IPS DF 19.7 (cell line): ENCODE data around the gene ZBTB48.
A peak's percentile ranks its signal among the peaks of the same experiment; 100 is the strongest.

Source experiments
- DNase-seq: peaks from one replicate; pipeline ENCODE4 v3.0.0-alpha.2; 2013; ENCODE audit warnings: low read depth, low spot score

ZBTB48 gene

DNA sequence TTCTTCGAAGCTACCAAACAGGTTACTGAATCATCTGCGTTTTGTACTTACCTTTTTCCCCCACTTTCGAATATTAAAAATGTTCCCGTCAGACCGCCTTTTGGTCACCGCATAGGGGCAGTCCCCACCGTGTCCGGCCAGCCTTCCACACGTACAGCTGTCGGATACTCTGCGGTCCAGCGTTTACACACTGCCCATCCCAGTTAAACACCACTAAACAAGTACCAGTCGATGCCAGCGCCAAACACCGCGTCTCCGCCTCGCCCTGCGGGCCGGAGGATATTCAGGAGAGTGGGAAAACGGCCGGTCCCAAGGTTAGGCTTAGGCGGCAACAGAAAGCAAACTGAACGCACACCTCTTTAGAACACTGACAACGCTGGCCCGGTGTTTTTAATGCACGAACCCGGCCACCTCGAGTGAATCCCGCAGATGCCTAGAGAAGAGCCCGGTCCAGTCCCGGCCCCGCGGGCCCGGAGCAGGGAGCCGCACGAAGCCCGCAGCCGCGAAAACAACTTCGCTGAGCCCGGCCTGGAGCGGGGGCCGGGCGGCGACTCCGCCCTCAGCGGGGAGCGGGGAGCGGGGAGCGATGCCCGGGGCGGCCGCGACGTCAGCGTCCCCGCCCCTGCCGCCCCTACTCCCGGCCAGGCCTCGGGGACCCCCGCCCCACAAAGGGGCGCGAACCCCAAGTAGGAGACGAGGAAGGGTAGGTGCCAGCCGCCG, 33.0 kb downstream of the ZBTB48 start:
- no peak for DNase-seq

DNA sequence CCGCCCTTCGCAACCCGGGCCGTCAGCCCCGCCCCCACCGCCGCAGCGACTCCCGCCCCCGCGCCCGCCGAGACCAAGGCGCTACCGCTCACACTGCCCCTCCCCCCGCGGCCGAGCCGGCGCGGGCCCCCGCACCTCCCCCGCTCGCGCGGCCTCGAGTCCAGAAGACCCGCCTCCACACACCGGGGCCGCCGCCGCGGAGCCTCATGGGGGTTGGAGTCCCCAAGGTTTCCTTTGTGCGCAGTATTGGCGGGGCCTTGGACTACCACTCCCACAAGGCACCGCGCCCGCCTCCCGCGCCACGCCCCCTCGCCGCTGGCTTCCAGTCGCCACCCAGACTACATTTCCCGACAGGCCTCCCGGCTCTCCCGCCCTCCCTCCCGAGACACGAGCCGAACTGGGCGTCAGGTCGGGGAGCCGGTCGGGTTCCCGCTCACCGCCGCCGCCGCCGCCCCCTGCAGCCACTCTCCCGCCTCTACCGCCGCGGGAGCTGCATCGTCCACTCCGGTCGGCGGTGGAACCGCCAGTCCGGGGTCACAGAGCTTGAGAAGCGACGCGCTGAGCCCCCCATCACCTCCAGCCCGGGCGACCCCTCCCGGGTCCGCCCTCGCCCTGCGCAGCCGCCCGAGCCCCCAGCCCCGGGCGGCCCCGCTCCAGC, 33.7 kb downstream of the ZBTB48 start, which contains the start of gene PHF13:
TSS of gene PHF13 (plus strand) at position 371 of the 658 bp plus-strand sequence. CDS start 336 bp downstream, outside the sequence.
- DNase-seq: peak; percentile 86

DNA sequence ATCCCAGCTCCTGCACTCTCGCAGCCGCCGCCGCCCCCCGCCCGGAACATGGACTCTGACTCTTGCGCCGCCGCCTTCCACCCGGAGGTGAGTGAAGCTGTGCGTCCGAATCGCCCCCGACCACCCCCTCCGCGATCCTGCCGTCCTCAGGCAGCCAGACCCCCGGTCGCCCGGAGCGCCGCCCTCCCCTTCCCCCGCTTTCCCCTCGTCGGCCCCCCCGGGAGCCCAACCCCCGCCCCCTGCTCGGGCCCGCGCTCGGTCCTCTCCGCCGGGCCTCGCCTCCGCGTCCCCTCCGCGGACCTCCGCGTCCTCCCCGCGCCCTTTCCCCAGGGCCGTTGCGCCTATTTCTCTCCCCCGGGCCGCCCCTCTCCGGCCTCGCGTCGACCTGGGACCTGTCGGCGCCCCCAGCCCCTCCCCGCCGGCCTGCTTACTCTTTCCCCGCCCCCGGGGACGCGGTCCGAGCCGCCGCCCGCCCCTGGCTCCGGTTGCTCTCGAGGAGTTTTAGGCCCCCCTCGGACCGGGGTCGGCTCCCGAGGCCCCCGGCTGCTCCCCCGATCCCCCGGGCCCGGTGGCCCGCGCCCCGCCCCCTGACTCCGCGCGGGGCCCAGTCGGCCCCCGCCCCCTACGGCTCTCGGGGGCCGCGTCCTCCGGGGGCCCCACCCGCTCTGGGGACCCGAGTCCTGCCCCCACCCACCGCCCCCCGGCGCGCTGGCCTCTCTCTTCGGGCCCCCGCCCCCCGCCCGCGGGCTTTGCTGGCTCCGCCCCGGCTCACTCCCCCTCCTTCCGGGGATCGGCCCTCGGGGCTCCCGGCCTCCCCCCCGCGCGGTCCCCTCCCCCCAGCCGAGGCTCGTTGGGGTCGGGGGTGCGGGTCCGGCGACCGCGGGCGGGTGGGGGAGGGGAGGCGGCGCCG, 34.5 kb downstream of the ZBTB48 start:
- DNase-seq: no peak

DNA sequence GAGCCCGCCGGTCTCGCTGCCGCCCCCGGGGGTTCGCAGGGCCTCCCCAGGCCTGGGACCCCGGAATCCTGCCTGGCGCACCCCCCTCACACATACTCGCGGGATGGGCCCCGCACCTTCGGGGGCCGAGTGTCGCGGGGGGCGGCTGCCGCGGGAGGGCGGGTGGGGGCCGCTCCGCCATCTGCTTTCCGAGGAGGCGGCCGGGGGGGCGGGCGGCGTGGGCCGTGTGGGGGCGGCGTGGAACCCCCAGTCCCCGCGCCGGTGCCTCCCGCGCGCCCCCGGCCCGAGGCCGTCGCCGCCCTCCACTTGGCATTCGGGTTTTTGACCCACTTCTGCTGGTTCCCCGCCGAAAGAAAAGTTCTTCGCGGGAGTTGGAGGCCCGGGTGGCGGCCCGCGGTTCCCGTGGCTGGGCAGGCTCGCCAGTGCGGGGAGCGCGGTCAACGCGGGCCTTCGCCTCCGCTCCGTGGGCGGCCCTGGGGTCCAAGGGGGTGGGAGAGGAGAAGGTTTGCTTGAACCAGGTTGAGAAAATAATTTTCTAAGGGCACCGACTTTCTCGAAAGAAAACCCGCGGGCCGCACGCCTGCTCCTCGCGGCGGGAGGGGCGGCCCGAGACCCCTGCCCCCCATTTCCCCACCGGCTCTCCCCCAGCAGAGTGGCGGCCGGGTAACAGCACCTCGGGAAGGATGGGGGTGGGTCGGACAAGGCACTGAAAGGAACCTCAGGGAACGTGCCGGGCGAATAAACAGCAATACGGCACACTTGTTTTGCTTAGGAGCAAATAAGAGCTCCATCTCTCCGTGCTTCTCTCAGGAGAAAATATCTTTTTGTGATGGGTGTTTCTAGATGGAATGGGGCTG, 35.4 kb downstream of the ZBTB48 start:
- no peak for DNase-seq

DNA sequence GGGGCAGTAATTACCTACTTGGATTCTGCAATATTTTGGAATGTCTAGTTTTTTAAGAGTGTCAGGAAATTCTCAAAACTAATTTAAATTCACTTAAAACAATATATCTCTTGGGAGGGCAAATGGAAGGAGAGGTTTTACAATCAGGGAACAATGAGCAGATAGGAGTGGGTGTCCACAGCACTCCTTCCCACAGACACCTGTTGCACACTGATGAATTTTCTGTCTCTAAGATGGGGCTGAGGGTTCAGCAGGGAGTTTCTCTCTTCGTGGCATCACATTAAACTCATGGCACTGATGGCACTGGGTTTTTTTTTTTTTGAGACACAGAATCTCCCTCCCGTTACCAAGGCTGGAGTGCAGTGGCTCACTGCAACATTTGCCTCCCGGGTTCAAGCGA, 39.3 kb downstream of the ZBTB48 start:
- DNase-seq: no peak

DNA sequence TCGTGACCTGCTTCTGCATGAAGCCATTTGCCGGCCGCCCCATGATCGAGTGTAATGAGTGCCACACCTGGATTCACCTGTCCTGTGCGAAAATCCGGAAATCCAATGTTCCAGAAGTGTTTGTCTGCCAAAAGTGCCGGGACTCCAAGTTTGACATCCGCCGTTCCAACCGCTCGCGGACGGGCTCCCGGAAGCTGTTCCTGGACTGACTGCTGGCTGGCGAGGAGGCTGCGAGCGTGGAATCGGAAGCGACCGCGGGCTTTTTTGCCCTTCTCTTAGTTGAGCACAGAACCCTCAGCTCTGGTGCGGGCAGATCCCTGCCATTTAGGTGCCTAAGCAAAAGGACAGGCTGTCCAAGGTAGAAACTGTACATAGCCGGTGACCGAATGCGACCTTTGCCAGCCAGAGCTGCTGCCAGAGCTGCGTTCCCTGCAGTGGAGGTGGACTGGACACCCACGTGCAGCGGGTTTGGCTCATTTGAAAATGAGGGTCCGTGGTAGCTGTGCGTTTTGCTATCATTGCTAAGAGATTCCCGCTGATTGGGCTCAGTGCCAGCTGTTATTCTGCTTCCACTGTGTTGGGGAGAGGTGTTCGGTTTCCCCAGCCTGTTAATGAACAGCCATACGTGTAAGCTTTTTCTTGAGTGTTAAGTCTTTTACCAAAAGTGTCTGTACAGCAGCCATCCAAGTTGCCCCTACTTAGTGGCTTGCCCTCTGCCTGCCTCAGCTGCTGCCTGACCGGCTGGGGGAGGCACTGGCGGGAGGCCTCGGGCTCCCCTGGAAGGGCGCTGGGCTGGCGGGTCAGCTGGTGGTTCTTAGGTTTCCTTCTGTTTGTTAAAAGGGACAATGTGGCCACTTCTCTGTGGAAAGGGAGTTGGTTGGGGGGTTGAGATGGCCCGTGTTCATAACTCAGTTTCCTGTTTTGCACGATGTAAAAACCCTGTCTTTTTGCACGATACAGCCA, 41.9 kb downstream of the ZBTB48 start:
- no peak for DNase-seq

DNA sequence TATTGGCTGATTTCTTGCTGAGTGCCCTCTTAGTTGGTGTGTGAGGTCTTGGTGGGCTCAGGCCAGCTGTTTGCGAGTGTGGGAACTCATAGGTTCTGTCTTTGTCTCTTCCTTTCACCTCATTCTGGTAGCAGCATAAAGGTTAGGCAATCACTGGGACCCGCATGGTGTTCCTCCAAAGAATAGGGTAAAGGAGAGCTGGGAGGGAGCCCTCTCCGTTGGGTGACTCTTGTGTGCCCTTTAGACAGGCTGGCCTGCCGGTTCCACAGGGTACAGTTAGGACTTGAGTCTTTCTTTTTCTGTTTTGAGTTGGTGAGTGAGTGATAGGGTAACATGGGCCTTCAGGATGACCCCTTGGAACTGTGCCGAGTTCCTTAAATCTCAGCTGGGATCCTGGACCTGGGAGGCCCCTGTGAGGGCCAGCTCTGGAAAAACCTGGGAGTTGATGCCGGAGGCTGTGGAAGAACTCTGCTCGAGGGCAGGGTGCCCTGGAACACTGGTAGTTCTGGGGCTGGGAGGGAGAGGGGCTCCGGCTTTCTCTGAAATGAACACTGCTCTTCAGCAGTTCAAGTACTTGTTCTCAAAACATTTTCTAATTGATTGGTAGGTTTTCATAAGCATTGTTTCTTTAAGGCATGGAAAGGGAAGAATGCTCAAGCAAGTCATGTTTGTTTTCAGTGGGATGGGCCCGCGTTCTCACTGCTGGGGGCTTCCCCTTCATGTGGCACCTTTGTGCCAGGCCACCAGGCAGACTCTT, 42.8 kb downstream of the ZBTB48 start:
- no peak for DNase-seq

DNA sequence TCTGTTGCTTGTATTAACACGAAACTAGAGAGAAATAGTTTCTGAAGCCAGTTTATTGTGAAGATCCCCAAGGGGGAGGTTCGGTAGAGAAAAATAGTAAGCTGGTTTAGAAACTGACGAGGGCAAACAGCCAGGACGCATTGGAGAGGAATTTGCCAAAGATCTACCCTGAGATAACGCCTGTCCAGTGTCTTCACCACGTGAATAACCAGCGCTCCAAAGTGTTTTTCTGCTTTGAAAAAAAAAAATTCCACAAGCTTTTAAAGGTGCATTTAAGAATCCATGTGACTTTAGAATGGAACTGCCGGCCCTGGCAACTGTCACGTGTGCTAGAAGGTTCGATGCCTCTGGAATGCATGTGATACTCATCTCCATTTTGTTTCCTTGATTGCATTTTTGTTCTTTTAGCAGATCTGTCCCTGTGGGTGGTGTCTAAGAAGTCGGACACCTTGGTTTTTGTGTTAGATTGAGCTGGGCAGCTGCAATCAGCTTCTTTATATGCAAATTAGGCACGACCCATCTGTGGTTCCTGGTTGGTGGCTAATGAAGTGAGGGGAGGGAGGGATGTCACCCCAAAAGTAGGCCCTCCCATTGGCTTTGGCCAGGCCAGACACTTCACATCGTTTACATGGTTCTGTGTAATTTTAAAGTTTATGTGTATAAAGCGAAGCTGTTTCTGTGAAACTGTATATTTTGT, 43.6 kb downstream of the ZBTB48 start:
- DNase-seq: no peak

DNA sequence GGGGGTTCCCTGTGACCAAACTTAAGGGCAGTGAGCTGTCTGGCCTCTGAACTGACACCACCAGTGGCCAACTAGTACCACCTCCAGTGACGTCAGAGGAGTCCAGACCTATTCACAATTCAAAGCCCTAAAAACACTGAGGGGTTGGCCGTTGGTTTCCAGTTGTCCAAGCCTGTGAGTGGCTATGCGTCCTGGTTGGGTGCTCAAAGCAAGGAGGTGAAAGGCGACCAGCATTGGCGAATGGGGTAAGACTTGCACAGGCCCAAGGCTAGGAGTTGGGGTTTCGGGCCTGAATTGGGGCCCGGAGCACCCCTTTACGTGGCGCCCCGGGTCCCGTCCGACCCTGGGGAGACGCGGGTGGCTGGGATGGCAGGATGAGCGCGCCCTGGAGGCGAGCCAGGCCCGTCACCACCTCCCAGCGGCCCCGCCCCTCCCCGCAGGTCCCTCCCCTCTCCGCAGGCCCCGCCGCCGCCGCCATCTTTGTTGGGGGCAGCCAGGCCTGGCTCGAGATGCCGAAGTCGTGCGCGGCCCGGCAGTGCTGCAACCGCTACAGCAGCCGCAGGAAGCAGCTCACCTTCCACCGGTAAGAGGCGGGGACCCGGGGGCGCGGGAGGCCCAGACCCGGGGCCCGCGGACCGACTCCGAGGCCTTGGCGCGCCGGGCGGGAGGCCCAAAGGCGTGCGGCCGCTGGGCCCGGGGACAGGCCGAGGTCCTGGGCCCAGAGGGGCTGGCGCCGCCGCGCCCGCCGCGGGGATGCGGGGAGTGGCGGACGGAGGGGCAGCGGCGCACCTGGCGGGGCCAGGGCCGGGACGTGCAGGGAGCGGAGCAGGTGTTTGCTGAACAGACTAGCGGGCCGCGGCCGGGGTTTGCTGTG, 45.2 kb downstream of the ZBTB48 start, which contains the start of gene THAP3:
TSS of gene THAP3 (plus strand) at position 159 of the 874 bp plus-strand sequence. CDS start at position 510, 351 bp downstream.
- DNase-seq: no peak

DNA sequence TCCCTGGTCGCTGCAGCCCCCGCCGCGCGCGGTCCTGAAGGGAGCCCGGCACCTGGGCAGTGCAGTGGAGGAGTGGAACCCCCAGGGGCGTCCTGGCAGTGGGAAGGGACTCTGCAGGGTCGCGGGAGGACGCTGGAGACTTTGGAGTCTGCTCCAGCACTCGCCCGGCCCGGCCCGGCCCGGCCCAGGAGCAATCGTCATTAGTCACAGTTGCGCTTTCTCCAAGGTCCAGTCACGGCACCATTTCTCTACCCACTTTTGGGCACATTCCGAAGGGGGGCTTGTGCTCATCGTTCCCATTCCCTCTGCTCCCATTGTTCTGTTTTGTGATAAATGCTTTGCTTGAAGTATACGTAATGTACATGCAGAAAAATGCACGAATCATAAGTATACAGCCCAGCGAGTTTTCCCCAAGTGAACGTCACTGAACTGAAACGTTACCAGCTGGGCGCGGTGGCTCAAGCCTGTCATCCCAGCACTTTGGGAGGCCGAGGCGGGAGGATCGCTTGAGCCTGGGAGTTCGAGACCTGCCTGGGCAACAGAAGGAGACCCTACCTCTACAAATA, 45.9 kb downstream of the ZBTB48 start:
- DNase-seq: no peak

DNA sequence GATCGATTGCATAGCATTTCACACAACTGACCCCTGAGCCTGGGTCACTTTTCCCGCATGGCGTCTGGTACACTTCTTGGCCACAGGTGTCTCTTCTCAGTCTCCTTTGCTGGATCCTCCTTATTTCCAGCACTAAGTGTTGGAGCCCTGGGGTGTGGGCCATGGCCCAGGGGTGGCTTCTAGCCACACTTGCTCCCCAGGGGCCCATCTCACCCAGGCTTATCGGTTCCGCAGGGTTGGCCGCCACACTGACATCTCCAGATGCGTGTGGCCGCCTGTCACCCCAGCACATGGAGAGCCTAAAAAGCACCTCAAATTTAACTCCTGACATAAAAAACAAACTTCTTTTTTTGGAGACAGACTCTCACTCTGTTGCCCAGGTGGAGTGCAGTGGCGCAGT, 47.2 kb downstream of the ZBTB48 start:
- no peak for DNase-seq

DNA sequence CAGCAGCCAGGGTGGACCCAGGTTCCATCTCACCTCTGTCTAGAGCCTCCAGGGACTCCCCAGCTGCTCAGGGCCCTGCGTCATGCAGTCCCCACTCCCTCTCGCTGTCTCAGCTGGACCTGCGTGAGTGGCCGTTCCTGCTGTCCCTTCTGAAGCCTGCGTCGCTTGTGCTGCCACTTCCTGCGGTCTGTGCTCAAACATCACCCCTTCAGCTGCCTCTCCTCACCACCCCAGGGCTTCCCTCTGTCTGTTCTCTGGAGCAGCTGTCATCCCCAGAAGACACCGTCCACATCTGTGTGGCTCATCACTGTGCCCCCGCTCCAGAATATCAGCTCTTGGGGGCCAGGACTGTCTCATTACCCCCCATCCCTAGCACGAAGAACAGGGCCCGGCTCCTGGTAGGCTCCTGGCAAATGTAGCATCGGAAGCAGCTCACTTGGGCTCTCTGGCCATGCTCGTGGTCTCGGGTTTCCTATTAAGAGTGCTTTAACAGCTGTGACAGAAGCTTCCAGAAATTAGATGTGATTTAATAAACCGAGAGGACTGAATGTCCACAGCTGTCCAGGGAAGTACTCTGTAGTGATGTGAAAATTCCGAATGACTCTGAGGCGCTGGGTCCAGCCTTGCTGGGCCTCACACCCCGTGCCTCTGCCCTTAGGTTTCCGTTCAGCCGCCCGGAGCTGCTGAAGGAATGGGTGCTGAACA, 48.2 kb downstream of the ZBTB48 start:
- DNase-seq: no peak

DNA sequence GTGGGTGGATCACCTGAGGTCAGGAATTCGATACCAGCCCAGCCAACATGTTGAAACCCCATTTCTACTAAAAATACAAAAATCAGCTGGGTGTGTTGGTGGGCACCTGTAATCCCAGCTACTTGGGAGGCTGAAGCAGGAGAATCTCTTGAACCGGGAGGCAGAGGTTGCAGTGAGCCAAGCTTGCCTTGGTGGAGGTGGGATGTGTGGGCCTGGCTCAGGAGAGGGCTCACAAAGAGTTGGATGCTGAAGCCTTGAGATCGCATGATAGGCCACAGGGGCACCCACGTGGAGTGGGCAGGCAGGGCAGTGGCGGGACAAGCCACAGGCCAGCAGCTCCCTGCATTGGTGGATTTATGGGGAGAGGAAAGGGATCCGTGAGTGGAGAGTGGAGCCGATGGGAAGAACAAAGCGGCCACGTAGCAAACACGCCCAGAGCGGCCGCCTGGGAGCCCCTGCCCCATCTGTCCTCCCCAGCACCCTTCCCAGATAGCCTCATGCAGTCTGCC, 49.2 kb downstream of the ZBTB48 start:
- no peak for DNase-seq

DNA sequence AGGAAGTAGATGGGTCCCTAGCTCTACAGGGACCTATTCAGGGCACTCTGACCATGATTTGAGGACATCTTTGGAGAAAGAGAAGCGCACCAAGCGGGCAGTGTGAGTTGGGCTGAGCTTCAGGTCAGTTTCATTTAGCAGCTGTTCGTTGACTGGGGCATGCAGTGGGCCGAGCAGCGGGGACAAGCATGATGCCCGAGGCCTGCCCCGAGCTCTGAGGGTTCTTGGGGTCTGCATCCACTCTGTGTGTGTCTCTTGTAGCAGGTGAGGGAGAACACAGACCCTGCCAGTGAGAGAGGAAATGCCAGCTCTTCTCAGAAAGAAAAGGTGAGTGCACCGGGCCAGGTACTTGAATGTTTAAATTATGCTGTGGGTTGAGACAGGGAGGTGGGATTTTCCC, 50.2 kb downstream of the ZBTB48 start:
- no peak for DNase-seq

DNA sequence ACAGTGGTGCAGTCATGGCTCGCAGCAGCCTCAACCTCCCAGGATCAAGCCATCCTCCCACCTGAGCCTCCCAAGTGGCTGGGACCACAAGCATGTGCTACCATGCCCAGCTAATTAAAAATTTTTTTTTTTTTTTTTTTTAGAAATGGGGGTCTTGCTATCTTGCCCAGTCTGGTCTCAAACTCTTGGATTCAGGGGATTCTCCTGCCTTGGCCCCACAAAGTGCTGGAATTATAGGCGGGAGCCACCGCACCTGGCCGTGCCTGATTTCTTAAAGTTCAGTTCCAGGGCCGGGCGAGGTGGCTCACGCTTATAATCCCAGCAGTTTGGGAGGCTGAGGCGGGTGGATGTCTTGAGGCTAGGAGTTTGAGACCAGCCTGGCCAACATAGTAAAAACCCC, 51.3 kb downstream of the ZBTB48 start:
- no peak for DNase-seq
